ENCODE results near the gene C12orf56. TPM values are rescaled to one million over a fixed set of nuclear protein-coding genes. Genes with fewer than 3 reads are reported as not detected.

Gene C12orf56
- total RNA-seq, 1 experiment from 2014 or later: not detected

GRCh38 chr12:64325055-64325454, 65.5 kb downstream of the C12orf56 start:
- Histone ChIP-seq H3K27me3 (ENCODE audit: insufficient read depth, low read length) (no peaks in the 10 kb centered on the region), H3K9me3 (ENCODE audit: control insufficient read depth in 1 of 2, insufficient read depth in 1 of 2, low read depth in 1 of 2, low read length in 2 of 2) (no peaks in the 10 kb centered on the region), H2AFZ (ENCODE audit: low read depth, low read length, poor library complexity, severe bottlenecking) (no peak overlapping the region), H4K20me1 (ENCODE audit: insufficient read depth) (no peaks in the 10 kb centered on the region), H3K4me1 (ENCODE audit: control insufficient read depth in 1 of 2, insufficient read depth in 2 of 2, low read length in 2 of 2) (no peaks in the 10 kb centered on the region), H3K36me3 (ENCODE audit: control insufficient read depth in 1 of 2, insufficient read depth in 2 of 2, low read length in 2 of 2) (no peaks in the 10 kb centered on the region), H3K27ac (ENCODE audit: low read depth, low read length) (no peak overlapping the region), H3K9me2 (ENCODE audit: insufficient read depth) (no peaks in the 10 kb centered on the region), H3K79me2 (ENCODE audit: insufficient read depth, low read length) (no peaks in the 10 kb centered on the region), H3K4me2 (ENCODE audit: low read length) (no peak overlapping the region), H3K9ac (ENCODE audit: low read length) (no peak overlapping the region), H3K4me3 (replicated peaks in 1 of 2; ENCODE audit: low read depth in 1 of 2, low read length in 2 of 2) (no peak overlapping the region)
- DNase-seq (ENCODE audit: low read depth, low spot score) (no peak), ATAC-seq (no peak)
- TF ChIP-seq RAD21 (IDR thresholded peaks at IDR 0.05; ENCODE audit: low read depth) (no peak), ELF1 (IDR thresholded peaks at IDR 0.05; ENCODE audit: borderline replicate concordance, low read depth) (no peak), SRF (IDR thresholded peaks at IDR 0.05; ENCODE audit: low read depth) (no peak), MAX (IDR thresholded peaks at IDR 0.05) (no peak), CTCF (IDR thresholded peaks at IDR 0.05 in 2 of 3, conservative IDR thresholded peaks at IDR 0.05 in 1 of 3; ENCODE audit: borderline replicate concordance in 1 of 3, insufficient read depth in 1 of 3, low read depth in 2 of 3, low read length in 2 of 3) (no peak), CEBPB (IDR thresholded peaks at IDR 0.05; ENCODE audit: low read depth) (no peak), FOSL1 (IDR thresholded peaks at IDR 0.05; ENCODE audit: low read depth) (no peak), POLR2A (IDR thresholded peaks at IDR 0.05; ENCODE audit: borderline replicate concordance, extremely low read depth, insufficient read depth, insufficient read length) (no peak), SIN3A (IDR thresholded peaks at IDR 0.05; ENCODE audit: low read depth) (no peak), SP1 (IDR thresholded peaks at IDR 0.05; ENCODE audit: low read depth) (no peak), CBX3 (IDR thresholded peaks at IDR 0.05; ENCODE audit: low read depth) (no peak), EZH2phosphoT487 (IDR thresholded peaks at IDR 0.05; ENCODE audit: borderline replicate concordance) (no peak)
- RAD21 ChIA-PET (ENCODE audit: low non-redundant PET in 1 of 2, low total read pairs in 2 of 2, uncharacterized antibody in 2 of 2, unreplicated experiment in 2 of 2): no interaction called here
- intact Hi-C loops (cut with micrococcal nuclease): no loop called here
- CTCF ChIA-PET: no interaction called here
- no TSS peak for BruUV-seq (replicated peaks)
- POLR2A ChIA-PET: no interaction called here
